SW480 (cell line): ENCODE results near the gene ELF1.
"Not testable (repeated sequence)": the region's sequence is repeated elsewhere in the genome, so short reads cannot be mapped to it uniquely, and the experiment has no call there.

Experiments used
- DNase-seq: peaks from one replicate; pipeline ENCODE4 v3.0.0-alpha.2; 2016; ENCODE audit warnings: low spot score

Gene ELF1

GRCh38 chr13:40886017-40886416 lies 133.1 kb downstream of the ELF1 start:
- no peak for DNase-seq

DNA sequence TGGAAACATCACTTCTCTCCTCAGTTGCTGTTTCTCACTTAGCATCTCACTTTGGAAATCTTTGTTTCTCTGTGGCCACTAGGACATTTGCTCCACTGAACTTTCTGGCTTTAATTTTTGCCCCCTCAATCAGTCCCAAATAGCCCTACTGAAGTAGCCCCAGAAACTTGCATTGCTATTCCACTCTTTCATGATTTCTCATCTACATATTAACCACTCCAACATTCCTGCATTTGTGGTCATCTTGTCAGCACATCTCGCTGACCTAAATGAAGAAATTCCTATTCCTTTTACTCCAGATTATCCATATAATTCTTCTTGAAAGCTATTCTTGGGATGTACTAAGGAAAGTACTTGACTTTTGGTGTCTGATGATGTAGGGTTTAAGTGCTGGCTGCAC lies 134.9 kb downstream of the ELF1 start:
- DNase-seq = not testable (repeated sequence)
